Ishikawa (cell line): ENCODE measurements around the gene HOXA4.

ENCODE experiments used
- CEBPB ChIP-seq: IDR thresholded peaks from 2 replicates; pipeline ENCODE4 v1.6.1; 2012
- CREB1 ChIP-seq: IDR thresholded peaks from 2 replicates; pipeline ENCODE4 v1.6.1; 2012; ENCODE audit warnings: low read depth
- EGR1 ChIP-seq: IDR thresholded peaks from 2 replicates; pipeline ENCODE4 v1.6.1; 2012
- EP300 ChIP-seq: IDR thresholded peaks from 2 replicates; pipeline ENCODE4 v1.6.1; 2012; ENCODE audit warnings: borderline replicate concordance
- MAX ChIP-seq: IDR thresholded peaks from 2 replicates; pipeline ENCODE4 v1.6.1; 2012
- RAD21 ChIP-seq: IDR thresholded peaks from 2 replicates; pipeline ENCODE4 v1.6.1; 2012; ENCODE audit warnings: low read depth
- TAF1 ChIP-seq: IDR thresholded peaks from 2 replicates; pipeline ENCODE4 v1.6.1; 2012; ENCODE audit warnings: low read depth, mild to moderate bottlenecking
- TCF12 ChIP-seq: IDR thresholded peaks from 2 replicates; pipeline ENCODE4 v1.6.1; 2012; ENCODE audit warnings: low read depth
- TEAD4 ChIP-seq: IDR thresholded peaks from 2 replicates; pipeline ENCODE4 v1.6.1; 2012
- YY1 ChIP-seq: IDR thresholded peaks from 2 replicates; pipeline ENCODE4 v1.6.1; 2012; ENCODE audit warnings: low read depth
- ZBTB7A ChIP-seq: IDR thresholded peaks from 2 replicates; pipeline ENCODE4 v1.6.1; 2012; ENCODE audit warnings: low read depth
- TF ChIP-seq, protein P1 (sequence below): IDR thresholded peaks from 2 replicates; pipeline ENCODE4 v1.6.1; 2012; ENCODE audit warnings: low read depth, mild to moderate bottlenecking

- no peak for TF ChIP-seq EP300
- TF ChIP-seq CEBPB: no peak
- no peak for TF ChIP-seq YY1
- no peak for TF ChIP-seq RAD21
- no peak for TF ChIP-seq ZBTB7A
- TF ChIP-seq, protein P1, sequence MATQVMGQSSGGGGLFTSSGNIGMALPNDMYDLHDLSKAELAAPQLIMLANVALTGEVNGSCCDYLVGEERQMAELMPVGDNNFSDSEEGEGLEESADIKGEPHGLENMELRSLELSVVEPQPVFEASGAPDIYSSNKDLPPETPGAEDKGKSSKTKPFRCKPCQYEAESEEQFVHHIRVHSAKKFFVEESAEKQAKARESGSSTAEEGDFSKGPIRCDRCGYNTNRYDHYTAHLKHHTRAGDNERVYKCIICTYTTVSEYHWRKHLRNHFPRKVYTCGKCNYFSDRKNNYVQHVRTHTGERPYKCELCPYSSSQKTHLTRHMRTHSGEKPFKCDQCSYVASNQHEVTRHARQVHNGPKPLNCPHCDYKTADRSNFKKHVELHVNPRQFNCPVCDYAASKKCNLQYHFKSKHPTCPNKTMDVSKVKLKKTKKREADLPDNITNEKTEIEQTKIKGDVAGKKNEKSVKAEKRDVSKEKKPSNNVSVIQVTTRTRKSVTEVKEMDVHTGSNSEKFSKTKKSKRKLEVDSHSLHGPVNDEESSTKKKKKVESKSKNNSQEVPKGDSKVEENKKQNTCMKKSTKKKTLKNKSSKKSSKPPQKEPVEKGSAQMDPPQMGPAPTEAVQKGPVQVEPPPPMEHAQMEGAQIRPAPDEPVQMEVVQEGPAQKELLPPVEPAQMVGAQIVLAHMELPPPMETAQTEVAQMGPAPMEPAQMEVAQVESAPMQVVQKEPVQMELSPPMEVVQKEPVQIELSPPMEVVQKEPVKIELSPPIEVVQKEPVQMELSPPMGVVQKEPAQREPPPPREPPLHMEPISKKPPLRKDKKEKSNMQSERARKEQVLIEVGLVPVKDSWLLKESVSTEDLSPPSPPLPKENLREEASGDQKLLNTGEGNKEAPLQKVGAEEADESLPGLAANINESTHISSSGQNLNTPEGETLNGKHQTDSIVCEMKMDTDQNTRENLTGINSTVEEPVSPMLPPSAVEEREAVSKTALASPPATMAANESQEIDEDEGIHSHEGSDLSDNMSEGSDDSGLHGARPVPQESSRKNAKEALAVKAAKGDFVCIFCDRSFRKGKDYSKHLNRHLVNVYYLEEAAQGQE: no peak
- TF ChIP-seq MAX: no peak
- no peak for TF ChIP-seq CREB1
- no peak for TF ChIP-seq TAF1
- no peak for TF ChIP-seq TCF12
- no peak for TF ChIP-seq EGR1
- no peak for TF ChIP-seq TEAD4
These were observed 32.6 kb downstream of the HOXA4 start for GRCh38 chr7:27097686-27098577.
